HCT116 (cell line): ENCODE measurements around the gene TUNAR. TPM values are rescaled to one million over a fixed set of nuclear protein-coding genes. Genes with fewer than 3 reads are reported as not detected.

Source experiments
- ATAC-seq: fragments of 200-7000 bp; cut with Tn5 transposase; 2 replicates; pipeline ENCODE4 v1.9.1; 2020; ENCODE audit warnings: mild to moderate bottlenecking, moderate library complexity
- BruUV-seq: library from RNA; stranded (reverse); fragments of 400-500 nt; replicated peaks from 2 replicates; lab custom pipeline; 2021; lab: Mats Ljungman, UMichigan
- CTCF ChIA-PET: fragments of 300-600 bp; sonication (Branson Sonifier 250); formaldehyde crosslinking; loops from one replicate; lab custom pipeline; 2021; ENCODE audit warnings: antibody characterized with exemption; lab: Charles Lee
- POLR2A ChIA-PET: fragments of 300-600, 350-600 bp; sonication (Branson Sonifier 250); formaldehyde crosslinking; loops from one replicate; lab custom pipeline; 2021; ENCODE audit warnings: antibody characterized with exemption; lab: Charles Lee
- RAD21 ChIA-PET, 2 experiments: fragments of 300-600 bp; sonication (Branson Sonifier 250); formaldehyde crosslinking; loops; one replicate each; lab custom pipeline; 2023; ENCODE audit warnings: low total read pairs in 2 of 2; ENCODE audit not compliant: uncharacterized antibody in 2 of 2, unreplicated experiment in 2 of 2, low non-redundant PET in 1 of 2; lab: Charles Lee
- DNase-seq: peaks from one replicate; pipeline ENCODE4 v3.0.0-alpha.2; 2010; ENCODE audit warnings: low read depth, low spot score
- H2AFZ ChIP-seq: fragments of 200-600 bp; shearing (Covaris generic), sonication (generic); 2 replicates; pipeline ENCODE4 v1.6.1; 2017; ENCODE audit warnings: low read depth, mixed run types, mixed read lengths, antibody characterized with exemption, low read length; ENCODE audit not compliant: poor library complexity, severe bottlenecking
- H3K27ac ChIP-seq: 2 replicates; pipeline ENCODE4 v1.5.1; 2012; ENCODE audit warnings: low read depth, low read length
- H3K27me3 ChIP-seq: fragments of 200-600 bp; sonication (generic); 2 replicates; pipeline ENCODE4 v1.6.1; 2016; ENCODE audit warnings: mixed run types, low read length, mixed read lengths; ENCODE audit not compliant: insufficient read depth
- H3K36me3 ChIP-seq, 2 experiments: fragments of 200-500 bp in 1 of 2; fragments of 200-600 bp in 1 of 2; sonication (Bioruptor generic) in 1 of 2; sonication (generic) in 1 of 2; 2 replicates each; pipeline versions ENCODE4 v1.5.1 to v1.6.1; 2014 to 2016; ENCODE audit warnings: low read length in 2 of 2, inconsistent platforms in 1 of 2, mixed read lengths in 1 of 2, mixed run types in 1 of 2; ENCODE audit not compliant: insufficient read depth in 2 of 2, control insufficient read depth in 1 of 2
- H3K4me1 ChIP-seq, 2 experiments: fragments of 200-600 bp in 1 of 2; sonication (generic) in 1 of 2; 2 replicates each; pipeline versions ENCODE4 v1.5.1 to v1.6.1; 2012 to 2017; ENCODE audit warnings: low read length in 2 of 2, inconsistent platforms in 1 of 2, mild to moderate bottlenecking in 1 of 2, mixed read lengths in 1 of 2, mixed run types in 1 of 2, moderate library complexity in 1 of 2; ENCODE audit not compliant: insufficient read depth in 2 of 2, control insufficient read depth in 1 of 2
- H3K4me2 ChIP-seq: fragments of 200-600 bp; sonication (generic); 2 replicates; pipeline ENCODE4 v1.6.1; 2017; ENCODE audit warnings: mixed run types, low read length, mixed read lengths
- H3K4me3 ChIP-seq, 2 experiments: fragments of 200-600 bp in 1 of 2; sonication (generic) in 1 of 2; replicated peaks in 1 of 2; 2 replicates each; pipeline ENCODE4 v1.5.1; 2011 to 2016; ENCODE audit warnings: low read length in 2 of 2, control low read depth in 1 of 2, low read depth in 1 of 2, mild to moderate bottlenecking in 1 of 2, mixed read lengths in 1 of 2, mixed run types in 1 of 2
- H3K79me2 ChIP-seq: fragments of 200-600 bp; sonication (generic); 2 replicates; pipeline ENCODE4 v1.6.1; 2017; ENCODE audit warnings: mild to moderate bottlenecking, mixed run types, low read length, moderate library complexity, mixed read lengths; ENCODE audit not compliant: insufficient read depth
- H3K9ac ChIP-seq: fragments of 200-600 bp; sonication (generic); 2 replicates; pipeline ENCODE4 v1.6.1; 2016; ENCODE audit warnings: low read length, mixed read lengths
- H3K9me2 ChIP-seq: fragments of 200-600 bp; sonication (generic), shearing (Covaris generic); 2 replicates; pipeline ENCODE4 v1.6.1; 2017; ENCODE audit warnings: mixed run types, mild to moderate bottlenecking, moderate library complexity; ENCODE audit not compliant: insufficient read depth
- H3K9me3 ChIP-seq, 2 experiments: fragments of 200-500 bp in 1 of 2; fragments of 200-600 bp in 1 of 2; sonication (Bioruptor generic) in 1 of 2; sonication (generic) in 1 of 2; 2 replicates each; pipeline ENCODE4 v1.6.1; 2014 to 2017; ENCODE audit warnings: low read length in 2 of 2, mixed read lengths in 2 of 2, inconsistent platforms in 1 of 2, low read depth in 1 of 2, mild to moderate bottlenecking in 1 of 2, mixed run types in 1 of 2, moderate library complexity in 1 of 2; ENCODE audit not compliant: control insufficient read depth in 1 of 2, insufficient read depth in 1 of 2
- H4K20me1 ChIP-seq: fragments of 200-600 bp; sonication (generic), shearing (Covaris generic); 2 replicates; pipeline ENCODE4 v1.6.1; 2017; ENCODE audit warnings: mixed run types, mild to moderate bottlenecking, moderate library complexity; ENCODE audit not compliant: insufficient read depth
- CBX3 ChIP-seq: IDR thresholded peaks from 2 replicates; pipeline ENCODE4 v1.6.1; 2012; ENCODE audit warnings: low read depth
- EGR1 ChIP-seq: IDR thresholded peaks from 2 replicates; pipeline ENCODE4 v1.6.1; 2012; ENCODE audit warnings: low read depth
- ELF1 ChIP-seq: IDR thresholded peaks from 2 replicates; pipeline ENCODE4 v1.6.1; 2012; ENCODE audit warnings: low read depth, borderline replicate concordance
- JUND ChIP-seq: IDR thresholded peaks from 2 replicates; pipeline ENCODE4 v1.6.1; 2012
- POLR2A ChIP-seq: IDR thresholded peaks from 2 replicates; pipeline ENCODE4 v1.7.0; 2011; ENCODE audit warnings: borderline replicate concordance; ENCODE audit not compliant: insufficient read depth, insufficient read length; ENCODE audit errors: extremely low read depth
- SP1 ChIP-seq: IDR thresholded peaks from 2 replicates; pipeline ENCODE4 v1.6.1; 2012; ENCODE audit warnings: low read depth
- SRF ChIP-seq: IDR thresholded peaks from 2 replicates; pipeline ENCODE4 v1.6.1; 2012; ENCODE audit warnings: low read depth
- YY1 ChIP-seq: IDR thresholded peaks from 2 replicates; pipeline ENCODE4 v1.6.1; 2011; ENCODE audit warnings: low read length, low read depth, moderate library complexity, mild to moderate bottlenecking; ENCODE audit not compliant: insufficient replicate concordance; ENCODE audit errors: extremely low read depth
- ZFX ChIP-seq: fragments of 450-650 bp; IDR thresholded peaks from 2 replicates; pipeline ENCODE4 v1.6.1; 2017
- intact Hi-C: fragments of 100-400 bp; cut with micrococcal nuclease; formaldehyde crosslinking; loops from 2 replicates; pipeline ENCODE4 v1.10.0; 2022
- total RNA-seq: library from RNA; stranded (reverse); gene quantifications from one replicate; pipeline ENCODE4 v1.2.1, GENCODE V29; 2021; ENCODE audit not compliant: unreplicated experiment
- TF ChIP-seq, protein P1 (sequence below): IDR thresholded peaks from 2 replicates; pipeline ENCODE4 v1.6.1; 2012; ENCODE audit warnings: low read depth
- TF ChIP-seq, protein P2 (sequence below), 3 experiments: fragments of 200-600 bp in 1 of 3; sonication (generic) in 1 of 3; IDR thresholded peaks in 2 of 3; conservative IDR thresholded peaks in 1 of 3; 2 replicates each; pipeline ENCODE4 v1.5.1; 2012 to 2017; ENCODE audit warnings: low read depth in 2 of 3, low read length in 2 of 3, antibody characterized with exemption in 1 of 3, borderline replicate concordance in 1 of 3, control low read depth in 1 of 3, mild to moderate bottlenecking in 1 of 3, mixed read lengths in 1 of 3, mixed run types in 1 of 3, moderate library complexity in 1 of 3; ENCODE audit not compliant: insufficient read depth in 1 of 3
- TF ChIP-seq, protein P3 (sequence below): IDR thresholded peaks from 2 replicates; pipeline ENCODE4 v1.6.1; 2012
- TF ChIP-seq, protein P4 (sequence below): IDR thresholded peaks from 2 replicates; pipeline ENCODE4 v1.6.1; 2012
- TF ChIP-seq, protein P5 (sequence below): IDR thresholded peaks from 2 replicates; pipeline ENCODE4 v1.6.1; 2011; ENCODE audit warnings: mild to moderate bottlenecking, low read length, moderate library complexity; ENCODE audit not compliant: insufficient replicate concordance; ENCODE audit errors: extremely low read depth

Gene TUNAR
- total RNA-seq, 1 experiment from 2014 or later = not detected

DNA sequence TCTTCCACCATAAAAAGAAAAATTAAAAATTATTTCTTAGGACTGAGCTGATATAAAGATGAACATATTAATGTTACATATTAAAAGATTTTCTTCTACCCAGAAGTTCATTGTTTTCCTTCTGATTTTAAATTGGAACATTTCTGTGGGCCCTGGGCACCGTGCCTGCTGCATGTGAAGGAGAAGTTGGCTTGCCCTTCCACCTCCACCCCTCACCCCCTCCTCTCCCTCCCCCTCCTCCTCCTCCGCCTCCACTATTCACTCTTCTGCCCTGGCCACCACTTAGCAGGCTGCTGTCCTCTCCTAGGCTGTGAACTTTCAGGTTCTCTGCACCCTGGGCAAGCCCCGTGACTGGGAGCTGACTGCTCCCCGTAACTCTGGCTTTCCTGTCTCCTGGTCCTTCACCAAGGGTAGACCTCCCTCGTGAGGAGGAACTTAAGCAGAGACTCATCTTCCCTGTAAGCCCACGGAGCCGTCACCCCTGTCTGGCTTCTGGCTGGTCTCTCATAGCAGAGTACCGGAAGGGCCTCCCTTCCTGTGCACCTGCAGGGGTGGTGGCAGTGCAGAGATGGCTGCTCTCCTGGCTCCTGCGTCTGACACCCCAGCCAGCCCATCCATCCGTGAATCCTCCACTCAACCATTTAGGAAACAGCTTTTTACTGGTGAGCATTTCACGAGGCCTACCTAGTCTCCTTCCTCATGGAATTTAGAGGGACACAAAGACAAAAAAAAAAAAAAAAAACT lies 12.8 kb downstream of the TUNAR start:
- Histone ChIP-seq H3K27ac (no peak overlapping the region), H2AFZ (no peak overlapping the region), H3K4me1 (0 out of 4 replicates have a peak, but pooled peaks cover 0 to 7% of the 10 kb centered on the region in 2 experiments)
- ATAC-seq = no peak
- POLR2A ChIA-PET = no interaction called here
- TF ChIP-seq JUND (no peak), ELF1 (no peak), YY1 (no peak), SP1 (no peak), ZFX (no peak), SRF (no peak), CBX3 (no peak), POLR2A (no peak), EGR1 (no peak)
- TF ChIP-seq, protein P1, sequence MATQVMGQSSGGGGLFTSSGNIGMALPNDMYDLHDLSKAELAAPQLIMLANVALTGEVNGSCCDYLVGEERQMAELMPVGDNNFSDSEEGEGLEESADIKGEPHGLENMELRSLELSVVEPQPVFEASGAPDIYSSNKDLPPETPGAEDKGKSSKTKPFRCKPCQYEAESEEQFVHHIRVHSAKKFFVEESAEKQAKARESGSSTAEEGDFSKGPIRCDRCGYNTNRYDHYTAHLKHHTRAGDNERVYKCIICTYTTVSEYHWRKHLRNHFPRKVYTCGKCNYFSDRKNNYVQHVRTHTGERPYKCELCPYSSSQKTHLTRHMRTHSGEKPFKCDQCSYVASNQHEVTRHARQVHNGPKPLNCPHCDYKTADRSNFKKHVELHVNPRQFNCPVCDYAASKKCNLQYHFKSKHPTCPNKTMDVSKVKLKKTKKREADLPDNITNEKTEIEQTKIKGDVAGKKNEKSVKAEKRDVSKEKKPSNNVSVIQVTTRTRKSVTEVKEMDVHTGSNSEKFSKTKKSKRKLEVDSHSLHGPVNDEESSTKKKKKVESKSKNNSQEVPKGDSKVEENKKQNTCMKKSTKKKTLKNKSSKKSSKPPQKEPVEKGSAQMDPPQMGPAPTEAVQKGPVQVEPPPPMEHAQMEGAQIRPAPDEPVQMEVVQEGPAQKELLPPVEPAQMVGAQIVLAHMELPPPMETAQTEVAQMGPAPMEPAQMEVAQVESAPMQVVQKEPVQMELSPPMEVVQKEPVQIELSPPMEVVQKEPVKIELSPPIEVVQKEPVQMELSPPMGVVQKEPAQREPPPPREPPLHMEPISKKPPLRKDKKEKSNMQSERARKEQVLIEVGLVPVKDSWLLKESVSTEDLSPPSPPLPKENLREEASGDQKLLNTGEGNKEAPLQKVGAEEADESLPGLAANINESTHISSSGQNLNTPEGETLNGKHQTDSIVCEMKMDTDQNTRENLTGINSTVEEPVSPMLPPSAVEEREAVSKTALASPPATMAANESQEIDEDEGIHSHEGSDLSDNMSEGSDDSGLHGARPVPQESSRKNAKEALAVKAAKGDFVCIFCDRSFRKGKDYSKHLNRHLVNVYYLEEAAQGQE = no peak
- TF ChIP-seq, protein P2, sequence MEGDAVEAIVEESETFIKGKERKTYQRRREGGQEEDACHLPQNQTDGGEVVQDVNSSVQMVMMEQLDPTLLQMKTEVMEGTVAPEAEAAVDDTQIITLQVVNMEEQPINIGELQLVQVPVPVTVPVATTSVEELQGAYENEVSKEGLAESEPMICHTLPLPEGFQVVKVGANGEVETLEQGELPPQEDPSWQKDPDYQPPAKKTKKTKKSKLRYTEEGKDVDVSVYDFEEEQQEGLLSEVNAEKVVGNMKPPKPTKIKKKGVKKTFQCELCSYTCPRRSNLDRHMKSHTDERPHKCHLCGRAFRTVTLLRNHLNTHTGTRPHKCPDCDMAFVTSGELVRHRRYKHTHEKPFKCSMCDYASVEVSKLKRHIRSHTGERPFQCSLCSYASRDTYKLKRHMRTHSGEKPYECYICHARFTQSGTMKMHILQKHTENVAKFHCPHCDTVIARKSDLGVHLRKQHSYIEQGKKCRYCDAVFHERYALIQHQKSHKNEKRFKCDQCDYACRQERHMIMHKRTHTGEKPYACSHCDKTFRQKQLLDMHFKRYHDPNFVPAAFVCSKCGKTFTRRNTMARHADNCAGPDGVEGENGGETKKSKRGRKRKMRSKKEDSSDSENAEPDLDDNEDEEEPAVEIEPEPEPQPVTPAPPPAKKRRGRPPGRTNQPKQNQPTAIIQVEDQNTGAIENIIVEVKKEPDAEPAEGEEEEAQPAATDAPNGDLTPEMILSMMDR (IDR thresholded peaks at IDR 0.05 in 2 of 3, conservative IDR thresholded peaks at IDR 0.05 in 1 of 3; ENCODE audit: borderline replicate concordance in 1 of 3, insufficient read depth in 1 of 3, low read depth in 2 of 3, low read length in 2 of 3) = no peak
- TF ChIP-seq, protein P3, sequence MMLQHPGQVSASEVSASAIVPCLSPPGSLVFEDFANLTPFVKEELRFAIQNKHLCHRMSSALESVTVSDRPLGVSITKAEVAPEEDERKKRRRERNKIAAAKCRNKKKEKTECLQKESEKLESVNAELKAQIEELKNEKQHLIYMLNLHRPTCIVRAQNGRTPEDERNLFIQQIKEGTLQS = no peak
- TF ChIP-seq, protein P4, sequence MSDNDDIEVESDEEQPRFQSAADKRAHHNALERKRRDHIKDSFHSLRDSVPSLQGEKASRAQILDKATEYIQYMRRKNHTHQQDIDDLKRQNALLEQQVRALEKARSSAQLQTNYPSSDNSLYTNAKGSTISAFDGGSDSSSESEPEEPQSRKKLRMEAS = no peak
- TF ChIP-seq, protein P5, sequence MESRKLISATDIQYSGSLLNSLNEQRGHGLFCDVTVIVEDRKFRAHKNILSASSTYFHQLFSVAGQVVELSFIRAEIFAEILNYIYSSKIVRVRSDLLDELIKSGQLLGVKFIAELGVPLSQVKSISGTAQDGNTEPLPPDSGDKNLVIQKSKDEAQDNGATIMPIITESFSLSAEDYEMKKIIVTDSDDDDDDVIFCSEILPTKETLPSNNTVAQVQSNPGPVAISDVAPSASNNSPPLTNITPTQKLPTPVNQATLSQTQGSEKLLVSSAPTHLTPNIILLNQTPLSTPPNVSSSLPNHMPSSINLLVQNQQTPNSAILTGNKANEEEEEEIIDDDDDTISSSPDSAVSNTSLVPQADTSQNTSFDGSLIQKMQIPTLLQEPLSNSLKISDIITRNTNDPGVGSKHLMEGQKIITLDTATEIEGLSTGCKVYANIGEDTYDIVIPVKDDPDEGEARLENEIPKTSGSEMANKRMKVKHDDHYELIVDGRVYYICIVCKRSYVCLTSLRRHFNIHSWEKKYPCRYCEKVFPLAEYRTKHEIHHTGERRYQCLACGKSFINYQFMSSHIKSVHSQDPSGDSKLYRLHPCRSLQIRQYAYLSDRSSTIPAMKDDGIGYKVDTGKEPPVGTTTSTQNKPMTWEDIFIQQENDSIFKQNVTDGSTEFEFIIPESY = no peak
- TF ChIP-seq, all 23 proteins: peak for 0
- H3K79me2 ChIP-seq = no peaks in the 10 kb centered on the region
- no peak overlapping the region for H3K4me3 ChIP-seq
- H3K9me3 ChIP-seq = no peaks in the 10 kb centered on the region
- intact Hi-C loops = no loop called here
- no peaks in the 10 kb centered on the region for H4K20me1 ChIP-seq
- BruUV-seq = no TSS peak
- no peak overlapping the region for H3K4me2 ChIP-seq
- no peak overlapping the region for H3K9ac ChIP-seq
- no peaks in the 10 kb centered on the region for H3K36me3 ChIP-seq
- H3K27me3 ChIP-seq = peaks cover 45% of the 10 kb centered on the region; the same call in 1 of the 2 replicates
- DNase-seq = no peak
- ChIA-PET RAD21 (no interaction called here), CTCF (no interaction called here)
- no peaks in the 10 kb centered on the region for H3K9me2 ChIP-seq
